K562 (cell line): Measurements from ENCODE around the gene HOXD9.

ENCODE experiments used
- CBX5 ChIP-seq: IDR thresholded peaks from 2 replicates; pipeline ENCODE4 v1.6.1; 2014; ENCODE audit warnings: low read depth, borderline replicate concordance
- EZH2 ChIP-seq: IDR thresholded peaks from 2 replicates; pipeline ENCODE4 v1.6.1; 2012; ENCODE audit warnings: low read depth, mild to moderate bottlenecking, inconsistent platforms, low read length, borderline replicate concordance
- HIVEP1 ChIP-seq: fragments of 250-450 bp; sonication (Bioruptor Pico); IDR thresholded peaks from 2 replicates; pipeline ENCODE4 v1.4.0; 2020; ENCODE audit warnings: mild to moderate bottlenecking
- KAT7 ChIP-seq: sonication (generic); formaldehyde crosslinking; IDR thresholded peaks from 2 replicates; pipeline ENCODE4 v1.8.0; 2022; ENCODE audit warnings: missing genetic modification reagents, mild to moderate bottlenecking, borderline replicate concordance
- NEUROD1 ChIP-seq: fragments of 150-350 bp; IDR thresholded peaks from 2 replicates; pipeline ENCODE4 v1.6.1; 2014; ENCODE audit warnings: borderline replicate concordance, low read length, low read depth; ENCODE audit not compliant: partially characterized antibody
- NFXL1 ChIP-seq: fragments of 450-650 bp; formaldehyde crosslinking; IDR thresholded peaks from 2 replicates; pipeline ENCODE4 v1.4.0; 2021; ENCODE audit warnings: mild to moderate bottlenecking
- NONO ChIP-seq, 2 experiments: fragments of 200-400 bp in 1 of 2; fragments of 450-650 bp in 1 of 2; formaldehyde crosslinking in 1 of 2; IDR thresholded peaks; 2 replicates each; pipeline ENCODE4 v1.6.1; 2017; ENCODE audit warnings: low read depth in 2 of 2, mild to moderate bottlenecking in 2 of 2, moderate library complexity in 2 of 2, low read length in 1 of 2
- SIX5 ChIP-seq, 2 experiments: IDR thresholded peaks; 2 replicates each; pipeline ENCODE4 v1.6.1; 2011; ENCODE audit warnings: low read length in 2 of 2, borderline replicate concordance in 1 of 2, low read depth in 1 of 2, mild to moderate bottlenecking in 1 of 2, moderate library complexity in 1 of 2; ENCODE audit not compliant: insufficient read depth in 1 of 2
- STAT5B ChIP-seq: fragments of 250-450 bp; sonication (Bioruptor Pico); IDR thresholded peaks from 2 replicates; pipeline ENCODE4 v1.8.0; 2021; ENCODE audit warnings: mild to moderate bottlenecking, inconsistent platforms
- TF ChIP-seq, protein P1 (sequence below), 2 experiments: fragments of 450-650 bp; IDR thresholded peaks; 2 replicates each; pipeline ENCODE4 v1.6.1; 2016
- TF ChIP-seq, protein P2 (sequence below): fragments of 200-400 bp; formaldehyde crosslinking; IDR thresholded peaks from 2 replicates; pipeline ENCODE4 v1.6.1; 2017; ENCODE audit warnings: mild to moderate bottlenecking, low read depth, low read length, moderate library complexity
- TF ChIP-seq, protein P3 (sequence below), 3 experiments: IDR thresholded peaks in 2 of 3; conservative IDR thresholded peaks in 1 of 3; 2 replicates each; pipeline ENCODE4 v1.5.1; 2011 to 2012; ENCODE audit warnings: low read length in 3 of 3, mild to moderate bottlenecking in 3 of 3, control low read depth in 2 of 3, improper control_type of control experiment in 1 of 3, inconsistent platforms in 1 of 3, low read depth in 1 of 3, mixed read lengths in 1 of 3, moderate library complexity in 1 of 3; ENCODE audit not compliant: insufficient read depth in 2 of 3
- TF ChIP-seq, protein P4 (sequence below): sonication (generic); formaldehyde crosslinking; IDR thresholded peaks from 2 replicates; pipeline ENCODE4 v1.8.0; 2022; ENCODE audit warnings: mild to moderate bottlenecking, low read depth, missing genetic modification reagents

DNA sequence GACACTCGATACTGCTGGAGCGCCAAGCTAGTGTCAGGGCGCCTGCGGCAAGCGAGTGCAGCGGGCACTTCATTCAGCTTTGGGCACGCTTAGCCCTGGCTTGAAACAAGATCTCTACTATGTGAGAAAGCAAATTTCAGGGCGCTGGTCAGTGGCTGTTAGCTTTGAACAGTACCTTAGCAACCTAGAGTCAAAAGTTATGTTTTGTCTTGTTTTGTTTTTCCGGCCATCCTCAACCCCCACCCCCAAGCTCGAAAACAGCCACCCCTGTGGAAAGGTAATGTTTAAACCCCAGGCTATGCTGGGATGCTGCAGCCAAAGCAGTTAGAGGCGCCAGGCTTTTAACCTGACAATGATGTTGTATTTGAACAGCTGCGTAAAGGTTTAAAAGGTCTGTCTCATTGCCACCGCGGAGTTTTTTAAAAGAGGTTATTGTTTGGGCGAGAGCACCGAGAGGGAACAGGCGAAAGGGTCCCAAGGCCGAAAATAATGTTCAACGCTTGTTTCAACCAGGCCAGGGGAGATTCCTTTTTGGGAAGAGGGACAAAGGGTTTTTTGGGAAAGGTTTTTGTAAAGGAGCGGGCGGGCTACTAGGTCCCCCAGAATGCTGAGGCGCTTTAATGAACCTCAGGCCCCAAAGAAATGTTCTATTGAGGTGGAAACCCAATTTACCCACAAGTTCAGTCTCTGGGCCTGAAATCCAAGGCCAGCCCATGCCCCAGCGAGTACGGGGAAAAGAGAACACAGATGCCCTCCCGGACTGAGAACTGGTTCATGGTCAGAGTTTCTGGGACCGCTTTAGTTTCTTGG is 8.2 kb upstream of the HOXD9 start:
- no peak for TF ChIP-seq NFXL1 (CRISPR knock-in tag)
- TF ChIP-seq KAT7, result no peak
- TF ChIP-seq, protein P1, sequence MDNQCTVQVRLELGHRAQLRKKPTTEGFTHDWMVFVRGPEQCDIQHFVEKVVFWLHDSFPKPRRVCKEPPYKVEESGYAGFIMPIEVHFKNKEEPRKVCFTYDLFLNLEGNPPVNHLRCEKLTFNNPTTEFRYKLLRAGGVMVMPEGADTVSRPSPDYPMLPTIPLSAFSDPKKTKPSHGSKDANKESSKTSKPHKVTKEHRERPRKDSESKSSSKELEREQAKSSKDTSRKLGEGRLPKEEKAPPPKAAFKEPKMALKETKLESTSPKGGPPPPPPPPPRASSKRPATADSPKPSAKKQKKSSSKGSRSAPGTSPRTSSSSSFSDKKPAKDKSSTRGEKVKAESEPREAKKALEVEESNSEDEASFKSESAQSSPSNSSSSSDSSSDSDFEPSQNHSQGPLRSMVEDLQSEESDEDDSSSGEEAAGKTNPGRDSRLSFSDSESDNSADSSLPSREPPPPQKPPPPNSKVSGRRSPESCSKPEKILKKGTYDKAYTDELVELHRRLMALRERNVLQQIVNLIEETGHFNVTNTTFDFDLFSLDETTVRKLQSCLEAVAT (IDR thresholded peaks at IDR 0.05), result no peak
- no peak for TF ChIP-seq NONO (IDR thresholded peaks at IDR 0.05; ENCODE audit: low read depth in 2 of 2, low read length in 1 of 2)
- no peak for TF ChIP-seq CBX5
- no peak for TF ChIP-seq SIX5 (IDR thresholded peaks at IDR 0.05; ENCODE audit: borderline replicate concordance in 1 of 2, insufficient read depth in 1 of 2, low read depth in 1 of 2, low read length in 2 of 2)
- TF ChIP-seq STAT5B (CRISPR knock-in tag), result no peak
- TF ChIP-seq EZH2, result no peak; the same call in 1 of the 2 replicates
- TF ChIP-seq HIVEP1, result no peak
- no peak for TF ChIP-seq NEUROD1
- TF ChIP-seq, protein P2, sequence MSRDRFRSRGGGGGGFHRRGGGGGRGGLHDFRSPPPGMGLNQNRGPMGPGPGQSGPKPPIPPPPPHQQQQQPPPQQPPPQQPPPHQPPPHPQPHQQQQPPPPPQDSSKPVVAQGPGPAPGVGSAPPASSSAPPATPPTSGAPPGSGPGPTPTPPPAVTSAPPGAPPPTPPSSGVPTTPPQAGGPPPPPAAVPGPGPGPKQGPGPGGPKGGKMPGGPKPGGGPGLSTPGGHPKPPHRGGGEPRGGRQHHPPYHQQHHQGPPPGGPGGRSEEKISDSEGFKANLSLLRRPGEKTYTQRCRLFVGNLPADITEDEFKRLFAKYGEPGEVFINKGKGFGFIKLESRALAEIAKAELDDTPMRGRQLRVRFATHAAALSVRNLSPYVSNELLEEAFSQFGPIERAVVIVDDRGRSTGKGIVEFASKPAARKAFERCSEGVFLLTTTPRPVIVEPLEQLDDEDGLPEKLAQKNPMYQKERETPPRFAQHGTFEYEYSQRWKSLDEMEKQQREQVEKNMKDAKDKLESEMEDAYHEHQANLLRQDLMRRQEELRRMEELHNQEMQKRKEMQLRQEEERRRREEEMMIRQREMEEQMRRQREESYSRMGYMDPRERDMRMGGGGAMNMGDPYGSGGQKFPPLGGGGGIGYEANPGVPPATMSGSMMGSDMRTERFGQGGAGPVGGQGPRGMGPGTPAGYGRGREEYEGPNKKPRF, result no peak
- TF ChIP-seq, protein P3, sequence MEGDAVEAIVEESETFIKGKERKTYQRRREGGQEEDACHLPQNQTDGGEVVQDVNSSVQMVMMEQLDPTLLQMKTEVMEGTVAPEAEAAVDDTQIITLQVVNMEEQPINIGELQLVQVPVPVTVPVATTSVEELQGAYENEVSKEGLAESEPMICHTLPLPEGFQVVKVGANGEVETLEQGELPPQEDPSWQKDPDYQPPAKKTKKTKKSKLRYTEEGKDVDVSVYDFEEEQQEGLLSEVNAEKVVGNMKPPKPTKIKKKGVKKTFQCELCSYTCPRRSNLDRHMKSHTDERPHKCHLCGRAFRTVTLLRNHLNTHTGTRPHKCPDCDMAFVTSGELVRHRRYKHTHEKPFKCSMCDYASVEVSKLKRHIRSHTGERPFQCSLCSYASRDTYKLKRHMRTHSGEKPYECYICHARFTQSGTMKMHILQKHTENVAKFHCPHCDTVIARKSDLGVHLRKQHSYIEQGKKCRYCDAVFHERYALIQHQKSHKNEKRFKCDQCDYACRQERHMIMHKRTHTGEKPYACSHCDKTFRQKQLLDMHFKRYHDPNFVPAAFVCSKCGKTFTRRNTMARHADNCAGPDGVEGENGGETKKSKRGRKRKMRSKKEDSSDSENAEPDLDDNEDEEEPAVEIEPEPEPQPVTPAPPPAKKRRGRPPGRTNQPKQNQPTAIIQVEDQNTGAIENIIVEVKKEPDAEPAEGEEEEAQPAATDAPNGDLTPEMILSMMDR (IDR thresholded peaks at IDR 0.05 in 2 of 3, conservative IDR thresholded peaks at IDR 0.05 in 1 of 3; ENCODE audit: insufficient read depth in 2 of 3, low read depth in 1 of 3, low read length in 3 of 3), result no peak
- TF ChIP-seq, protein P4, sequence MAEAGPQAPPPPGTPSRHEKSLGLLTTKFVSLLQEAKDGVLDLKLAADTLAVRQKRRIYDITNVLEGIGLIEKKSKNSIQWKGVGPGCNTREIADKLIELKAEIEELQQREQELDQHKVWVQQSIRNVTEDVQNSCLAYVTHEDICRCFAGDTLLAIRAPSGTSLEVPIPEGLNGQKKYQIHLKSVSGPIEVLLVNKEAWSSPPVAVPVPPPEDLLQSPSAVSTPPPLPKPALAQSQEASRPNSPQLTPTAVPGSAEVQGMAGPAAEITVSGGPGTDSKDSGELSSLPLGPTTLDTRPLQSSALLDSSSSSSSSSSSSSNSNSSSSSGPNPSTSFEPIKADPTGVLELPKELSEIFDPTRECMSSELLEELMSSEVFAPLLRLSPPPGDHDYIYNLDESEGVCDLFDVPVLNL (CRISPR knock-in tag), result no peak
